ENCODE measurements around the gene ADISSP.
"Not testable (repeated sequence)": the region's sequence is repeated elsewhere in the genome, so short reads cannot be mapped to it uniquely, and the experiment has no call there.

The ADISSP gene

GRCh38 chr20:3797592-3798372 is 30.2 kb upstream of the ADISSP start:
- no peak for DNase-seq (ENCODE audit: low spot score)

DNA sequence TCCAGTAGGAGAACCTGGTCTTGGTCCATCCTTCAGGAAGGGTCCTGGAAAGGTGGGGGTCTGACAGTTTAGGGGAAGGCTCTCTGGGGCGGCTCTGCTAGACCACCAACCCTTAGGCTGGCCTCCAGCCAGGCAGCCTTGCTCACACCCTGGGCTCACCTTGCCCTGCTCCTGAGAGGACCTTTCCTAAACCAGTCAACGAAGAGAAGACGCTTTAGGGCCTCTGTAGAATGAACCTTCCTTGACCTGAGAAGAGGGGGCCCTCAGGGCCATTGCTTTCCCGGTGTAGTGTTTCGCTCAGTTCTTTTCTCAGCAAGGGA is 29.6 kb upstream of the ADISSP start:
- no peak for DNase-seq (ENCODE audit: low spot score)

GRCh38 chr20:3796477-3797225 is 29.1 kb upstream of the ADISSP start:
- DNase-seq (ENCODE audit: low spot score) = peak; percentile 68

GRCh38 chr20:3795511-3796468 is 28.2 kb upstream of the ADISSP start, which contains the start of gene CDC25B:
Gene CDC25B, plus strand, starts transcription at chr20:3796310. Its CDS starts 222 bp downstream, at chr20:3796532.
- peak; percentile 98 for DNase-seq (ENCODE audit: low spot score)

- DNase-seq (ENCODE audit: low spot score) = no peak
Measured at GRCh38 chr20:3794701-3795420, 27.3 kb upstream of the ADISSP start.

- DNase-seq (ENCODE audit: low spot score) = not testable (repeated sequence)
Measured at GRCh38 chr20:3794168-3794567, 26.6 kb upstream of the ADISSP start.

DNA sequence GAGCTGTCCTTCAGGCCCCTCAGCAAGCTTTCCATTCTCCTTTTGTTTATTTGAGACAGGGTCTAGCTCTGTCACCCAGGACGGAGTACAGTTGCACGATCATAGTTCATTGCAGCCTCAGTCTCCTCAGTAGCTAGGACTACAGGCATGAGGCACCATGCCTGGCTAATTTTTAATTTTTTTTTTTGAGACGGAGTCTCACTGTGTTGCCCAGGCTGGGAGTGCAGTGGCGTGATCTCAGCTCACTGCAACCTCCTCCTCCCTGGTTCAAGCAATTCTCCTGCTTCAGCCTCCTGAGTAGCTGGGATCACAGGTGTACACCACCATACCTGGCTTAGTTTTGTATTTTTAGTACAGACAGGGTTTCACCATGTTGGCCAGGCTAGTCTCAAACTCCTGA is 21.6 kb upstream of the ADISSP start:
- DNase-seq (ENCODE audit: low spot score) = not testable (repeated sequence)

- DNase-seq (ENCODE audit: low spot score) = no peak
Measured at GRCh38 chr20:3788685-3789155, 21.2 kb upstream of the ADISSP start.

GRCh38 chr20:3787324-3788014 is 19.9 kb upstream of the ADISSP start:
- DNase-seq (ENCODE audit: low spot score) = no peak

DNA sequence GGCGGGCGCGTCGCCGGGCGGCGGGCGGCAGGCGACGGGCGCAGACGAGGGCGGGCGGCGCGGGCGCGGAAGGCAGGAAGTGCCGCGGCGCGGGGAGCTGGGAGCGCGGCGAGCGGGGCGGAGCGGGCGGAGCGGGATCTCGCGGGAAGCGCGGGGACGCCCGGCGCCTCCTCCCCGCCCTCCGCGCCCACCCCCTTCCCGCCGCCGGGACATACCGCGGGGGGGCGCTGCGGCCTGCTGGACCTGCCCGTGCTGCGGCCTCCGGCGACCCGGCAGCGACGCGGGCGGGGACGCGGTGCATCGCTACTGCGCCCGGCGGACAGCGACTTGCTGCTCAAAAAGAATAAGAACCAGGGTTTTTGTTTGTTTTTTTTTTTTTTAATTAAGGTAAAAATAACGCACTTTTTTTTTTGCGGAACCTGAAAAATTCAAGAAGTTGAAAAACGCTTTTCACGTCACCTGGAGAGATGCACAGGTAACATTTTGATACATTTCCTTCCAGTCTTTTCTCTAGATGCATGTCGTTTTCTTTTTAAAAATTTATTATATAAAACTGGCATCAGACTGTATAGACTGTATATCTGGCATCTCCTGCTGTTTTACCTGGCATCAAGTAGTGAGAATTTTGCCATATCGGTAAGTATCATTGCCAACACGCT is 19.2 kb upstream of the ADISSP start, which contains the start of gene CENPB:
TSS of gene CENPB (minus strand) at position 76 of the 659 bp plus-strand sequence. CDS start 257 bp downstream, outside the sequence.
- DNase-seq (ENCODE audit: low spot score) = peak; percentile 99

GRCh38 chr20:3786126-3786484 is 18.6 kb upstream of the ADISSP start:
- DNase-seq (ENCODE audit: low spot score) = peak; percentile 93

GRCh38 chr20:3785240-3786125 is 17.9 kb upstream of the ADISSP start:
- no peak for DNase-seq (ENCODE audit: low spot score)

DNA sequence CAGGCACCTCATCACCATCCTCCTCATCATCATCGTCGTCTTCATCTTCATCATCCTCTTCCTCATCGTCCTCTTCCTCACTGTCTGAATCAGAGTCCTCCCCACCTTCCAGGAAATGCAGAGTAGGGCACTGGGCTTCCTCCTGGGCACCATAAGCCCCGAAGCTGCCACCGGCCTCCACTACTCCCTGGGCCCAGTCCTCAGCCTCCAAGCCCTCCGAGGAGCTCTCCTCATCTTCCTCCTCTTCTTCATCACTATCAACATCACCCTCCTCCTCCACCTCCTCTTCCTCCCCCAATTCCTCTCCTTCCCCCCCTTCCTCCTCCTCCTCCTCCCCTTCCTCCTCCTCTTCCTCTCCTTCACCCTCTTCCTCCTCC is 17.3 kb upstream of the ADISSP start:
- no peak for DNase-seq (ENCODE audit: low spot score)

DNA sequence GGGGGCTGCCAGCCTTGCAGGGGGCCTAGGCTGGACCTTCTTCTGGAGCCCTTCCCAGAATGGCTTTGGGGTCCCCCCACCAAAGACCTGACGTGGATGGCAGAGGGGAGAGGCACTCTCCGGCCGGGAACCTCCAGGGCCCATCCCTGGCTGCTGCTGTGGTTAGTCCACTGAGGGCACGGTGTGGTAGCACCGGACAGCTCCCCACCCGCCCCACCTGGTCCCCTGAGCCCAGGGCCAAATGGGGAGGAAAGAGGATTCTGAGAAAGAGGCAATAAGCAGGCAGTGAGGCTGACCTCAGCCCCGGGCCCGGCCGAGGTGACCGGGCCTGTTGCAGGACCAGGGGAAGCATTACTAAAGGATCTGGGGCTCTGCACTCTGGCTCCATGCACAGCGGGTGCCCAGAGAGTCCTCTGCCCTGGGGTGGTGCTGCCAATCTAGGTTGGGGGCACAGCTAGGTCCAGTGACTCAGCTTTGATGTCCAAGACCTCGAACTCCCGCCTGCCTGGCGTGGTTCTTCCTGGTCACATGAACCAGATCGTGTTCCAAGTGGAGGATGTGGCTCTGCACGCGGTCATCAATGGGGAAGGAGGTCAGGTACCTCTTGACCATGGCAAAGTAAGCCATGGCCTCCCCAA is 16.8 kb upstream of the ADISSP start:
- no peak for DNase-seq (ENCODE audit: low spot score)

- no peak for DNase-seq (ENCODE audit: low spot score)
Measured at GRCh38 chr20:3783511-3784195, 16.1 kb upstream of the ADISSP start.

DNA sequence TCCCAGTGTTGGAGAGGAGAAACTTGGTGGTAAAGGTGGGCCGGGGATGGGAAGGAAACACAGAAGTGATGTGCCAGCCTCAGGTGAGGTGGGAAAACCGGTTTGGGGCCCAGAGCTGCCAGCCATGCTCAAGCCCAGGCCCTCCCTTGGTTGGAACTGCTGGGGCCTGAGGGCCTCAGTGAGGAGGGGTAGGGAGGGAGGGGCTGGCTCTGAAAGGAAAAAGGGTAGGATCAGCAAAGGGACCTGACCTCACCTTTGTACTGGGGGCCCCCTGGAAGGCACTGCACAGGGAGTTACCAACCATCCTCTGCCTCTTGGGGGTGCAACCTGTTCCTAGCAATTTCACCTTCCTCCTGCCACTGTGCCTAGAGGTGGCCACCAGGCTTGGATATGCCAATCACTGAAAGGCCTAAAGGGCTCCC is 15.5 kb upstream of the ADISSP start:
- no peak for DNase-seq (ENCODE audit: low spot score)

DNA sequence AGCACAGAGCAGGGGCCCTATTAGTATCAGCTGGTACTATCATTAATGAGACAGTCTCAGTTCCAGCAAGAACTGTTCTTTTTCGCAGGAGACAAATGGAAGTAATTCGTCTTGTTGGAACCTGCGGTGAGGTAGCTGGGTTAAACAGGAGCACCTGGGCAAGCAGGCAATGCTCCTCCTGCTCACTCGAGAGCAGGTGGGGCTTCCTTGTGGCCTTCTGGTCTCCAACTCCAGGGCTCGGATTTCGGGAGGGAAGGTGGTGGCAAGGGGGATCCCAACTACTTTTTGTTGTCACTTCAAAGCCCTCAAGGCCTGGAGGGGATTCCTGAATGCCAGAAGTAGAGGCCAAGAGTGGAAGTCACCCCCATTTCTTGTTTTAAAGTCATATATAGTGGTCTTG is 15.0 kb upstream of the ADISSP start:
- DNase-seq (ENCODE audit: low spot score) = no peak
